KMS-11 (cell line): ENCODE measurements around the gene IRF2BPL.

ENCODE experiments used
- H2AFZ ChIP-seq: fragments of 200-600 bp; sonication (generic); 2 replicates; pipeline ENCODE4 v1.6.1; 2016; ENCODE audit warnings: antibody characterized with exemption, mixed run types, low read depth
- H3K27ac ChIP-seq: fragments of 200-600 bp; sonication (generic); 2 replicates; pipeline ENCODE4 v1.6.1; 2016; ENCODE audit warnings: mild to moderate bottlenecking, mixed run types
- H3K27me3 ChIP-seq: fragments of 200-600 bp; sonication (generic); 2 replicates; pipeline ENCODE4 v1.6.1; 2017; ENCODE audit warnings: mild to moderate bottlenecking, low read depth, mixed run types, moderate library complexity; ENCODE audit not compliant: insufficient read depth
- H3K36me3 ChIP-seq: fragments of 200-600 bp; sonication (generic); 2 replicates; pipeline ENCODE4 v1.6.1; 2017; ENCODE audit warnings: mild to moderate bottlenecking, mixed run types; ENCODE audit not compliant: insufficient read depth
- H3K4me1 ChIP-seq: fragments of 200-600 bp; sonication (generic); 2 replicates; pipeline ENCODE4 v1.6.1; 2016; ENCODE audit warnings: mild to moderate bottlenecking, low read depth, mixed run types; ENCODE audit not compliant: poor library complexity, severe bottlenecking
- H3K4me2 ChIP-seq: fragments of 200-600 bp; sonication (generic); 2 replicates; pipeline ENCODE4 v1.7.0; 2016; ENCODE audit warnings: mild to moderate bottlenecking, mixed run types
- H3K4me3 ChIP-seq: fragments of 200-600 bp; sonication (generic); IDR thresholded peaks from 2 replicates; pipeline ENCODE4 v1.6.1; 2017; ENCODE audit warnings: low read depth, low read length, mixed read lengths; ENCODE audit not compliant: insufficient read depth
- H3K79me2 ChIP-seq: fragments of 200-600 bp; sonication (generic); 2 replicates; pipeline ENCODE4 v1.6.1; 2016; ENCODE audit warnings: low read depth, mixed run types; ENCODE audit not compliant: insufficient read depth
- H3K9ac ChIP-seq: fragments of 200-600 bp; sonication (generic); 2 replicates; pipeline ENCODE4 v1.6.1; 2016; ENCODE audit warnings: mild to moderate bottlenecking, mixed run types
- H4K20me1 ChIP-seq: fragments of 200-600 bp; sonication (generic); 2 replicates; pipeline ENCODE4 v1.6.1; 2016; ENCODE audit warnings: mild to moderate bottlenecking, mixed run types; ENCODE audit not compliant: insufficient read depth
- CTCF ChIP-seq: fragments of 200-600 bp; sonication (generic); conservative IDR thresholded peaks from 2 replicates; pipeline ENCODE4 v1.6.1; 2017; ENCODE audit warnings: low read depth, mild to moderate bottlenecking, antibody characterized with exemption, low read length, moderate library complexity, mixed read lengths

IRF2BPL gene

GRCh38 chr14:77007183-77007974 lies 21.1 kb downstream of the IRF2BPL start:
- TF ChIP-seq CTCF: no peak
- no peak overlapping the region for H3K4me2 ChIP-seq
- H3K4me1 ChIP-seq: peaks cover 3% of the 10 kb centered on the region
- no peak overlapping the region for H3K27ac ChIP-seq
- H4K20me1 ChIP-seq: no peaks in the 10 kb centered on the region
- H3K27me3 ChIP-seq: no peaks in the 10 kb centered on the region
- H3K79me2 ChIP-seq: no peaks in the 10 kb centered on the region
- H3K4me3 ChIP-seq: no peak overlapping the region
- no peak overlapping the region for H3K9ac ChIP-seq
- no peak overlapping the region for H2AFZ ChIP-seq
- no peaks in the 10 kb centered on the region for H3K36me3 ChIP-seq

- H3K9ac ChIP-seq: no peak overlapping the region
- H2AFZ ChIP-seq: no peak overlapping the region
- H4K20me1 ChIP-seq: no peaks in the 10 kb centered on the region
- H3K36me3 ChIP-seq: no peaks in the 10 kb centered on the region
- peaks cover 3% of the 10 kb centered on the region for H3K4me1 ChIP-seq
- no peaks in the 10 kb centered on the region for H3K27me3 ChIP-seq
- H3K27ac ChIP-seq: no peak overlapping the region
- no peak overlapping the region for H3K4me3 ChIP-seq
- H3K79me2 ChIP-seq: no peaks in the 10 kb centered on the region
- no peak for TF ChIP-seq CTCF
- no peak overlapping the region for H3K4me2 ChIP-seq
Observed at GRCh38 chr14:77006132-77006531, 22.4 kb downstream of the IRF2BPL start.

- Histone ChIP-seq H3K4me1 (peaks cover 8% of the 10 kb centered on the region), H3K4me2 (no peak overlapping the region), H3K9ac (no peak overlapping the region)
Observed at GRCh38 chr14:77005559-77005958, 22.9 kb downstream of the IRF2BPL start.

GRCh38 chr14:77004711-77005460 lies 23.6 kb downstream of the IRF2BPL start:
- H3K4me1 ChIP-seq: peaks cover 15% of the 10 kb centered on the region
- H3K79me2 ChIP-seq: no peaks in the 10 kb centered on the region
- no peak for TF ChIP-seq CTCF
- H3K4me2 ChIP-seq: no peak overlapping the region
- H4K20me1 ChIP-seq: no peaks in the 10 kb centered on the region
- no peaks in the 10 kb centered on the region for H3K27me3 ChIP-seq
- H3K4me3 ChIP-seq: no peak overlapping the region
- no peak overlapping the region for H2AFZ ChIP-seq
- no peak overlapping the region for H3K9ac ChIP-seq
- H3K36me3 ChIP-seq: no peaks in the 10 kb centered on the region
- no peak overlapping the region for H3K27ac ChIP-seq

More at GRCh38 chr14:77005559-77005958, 22.9 kb downstream of the IRF2BPL start:
- no peak for TF ChIP-seq CTCF
- H2AFZ ChIP-seq: no peak overlapping the region
- no peaks in the 10 kb centered on the region for H4K20me1 ChIP-seq
- H3K4me3 ChIP-seq: no peak overlapping the region
- no peaks in the 10 kb centered on the region for H3K79me2 ChIP-seq
- no peak overlapping the region for H3K27ac ChIP-seq
- H3K36me3 ChIP-seq: no peaks in the 10 kb centered on the region
- H3K27me3 ChIP-seq: no peaks in the 10 kb centered on the region
